Lower leg skin (tissue), 4 donors: ENCODE data around the gene COL18A1. TPM values are rescaled to one million over a fixed set of nuclear protein-coding genes. Genes with fewer than 3 reads are reported as not detected.

Experiments used
- DNase-seq, 2 donors: peaks; one replicate each; pipeline ENCODE4 v3.0.0-alpha.2; 2019; ENCODE audit warnings: low spot score in 2 of 2
- H3K4me3 ChIP-seq: fragments of 200-600 bp; sonication (generic); 2 replicates; pipeline ENCODE4 v1.5.1; 2017; ENCODE audit warnings: mild to moderate bottlenecking, low read depth; ENCODE audit not compliant: poor library complexity, severe bottlenecking
- POLR2A ChIP-seq, 2 donors: fragments of 450-650 bp; IDR thresholded peaks; one replicate each; pipeline ENCODE4 v1.6.1; 2016 to 2017; ENCODE audit warnings: antibody characterized with exemption in 2 of 2, mild to moderate bottlenecking in 1 of 2, moderate library complexity in 1 of 2
- WGBS, 2 donors: methylation state at CpG; one replicate each; pipeline ENCODE4 v1.1.5; 2018; 5-methylcytosine and 5-hydroxymethylcytosine counted together
- intact Hi-C: fragments of 100-400 bp; cut with DNase I; formaldehyde crosslinking; loops from one replicate; pipeline ENCODE4 v1.15.0; 2023; ENCODE audit warnings: low total_unique reads
- total RNA-seq, 4 donors: library from RNA; depleted of rRNA; stranded (reverse); fragments of >200 nt; gene quantifications; one replicate each; pipeline ENCODE4 v1.1.0, GENCODE V29; 2016
- TF ChIP-seq, protein P1 (sequence below), 3 donors: fragments of 450-650 bp; IDR thresholded peaks; one replicate each; pipeline ENCODE4 v1.5.1; 2016; ENCODE audit warnings: antibody characterized with exemption in 3 of 3, mild to moderate bottlenecking in 3 of 3, moderate library complexity in 2 of 3

Gene COL18A1
- total RNA-seq, 4 donors from 2014 or later: 63.3 to 126 (median 85.9) TPM

GRCh38 chr21:45555251-45555556 is 150.2 kb downstream of the COL18A1 start:
- no peak for DNase-seq
- intact Hi-C loops: loop anchor here (2.0 kb wide), 1 partner anchor 266 kb away; no protein-coding TSS in a partner anchor
- WGBS, 2 donors: 0% methylated on average over 4 to 5 of the region's 34 CpGs
- no peak overlapping the region for H3K4me3 ChIP-seq
- TF ChIP-seq, protein P1, sequence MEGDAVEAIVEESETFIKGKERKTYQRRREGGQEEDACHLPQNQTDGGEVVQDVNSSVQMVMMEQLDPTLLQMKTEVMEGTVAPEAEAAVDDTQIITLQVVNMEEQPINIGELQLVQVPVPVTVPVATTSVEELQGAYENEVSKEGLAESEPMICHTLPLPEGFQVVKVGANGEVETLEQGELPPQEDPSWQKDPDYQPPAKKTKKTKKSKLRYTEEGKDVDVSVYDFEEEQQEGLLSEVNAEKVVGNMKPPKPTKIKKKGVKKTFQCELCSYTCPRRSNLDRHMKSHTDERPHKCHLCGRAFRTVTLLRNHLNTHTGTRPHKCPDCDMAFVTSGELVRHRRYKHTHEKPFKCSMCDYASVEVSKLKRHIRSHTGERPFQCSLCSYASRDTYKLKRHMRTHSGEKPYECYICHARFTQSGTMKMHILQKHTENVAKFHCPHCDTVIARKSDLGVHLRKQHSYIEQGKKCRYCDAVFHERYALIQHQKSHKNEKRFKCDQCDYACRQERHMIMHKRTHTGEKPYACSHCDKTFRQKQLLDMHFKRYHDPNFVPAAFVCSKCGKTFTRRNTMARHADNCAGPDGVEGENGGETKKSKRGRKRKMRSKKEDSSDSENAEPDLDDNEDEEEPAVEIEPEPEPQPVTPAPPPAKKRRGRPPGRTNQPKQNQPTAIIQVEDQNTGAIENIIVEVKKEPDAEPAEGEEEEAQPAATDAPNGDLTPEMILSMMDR (IDR thresholded peaks at IDR 0.05): no peak
- no peak for TF ChIP-seq POLR2A (IDR thresholded peaks at IDR 0.05)

- peak overlapping the region; percentile 11 for H3K4me3 ChIP-seq
- intact Hi-C loops: loop anchor here (2.0 kb wide), 1 partner anchor 265 kb away; no protein-coding TSS in a partner anchor
- TF ChIP-seq POLR2A (IDR thresholded peaks at IDR 0.05): no peak
- TF ChIP-seq, protein P1 (IDR thresholded peaks at IDR 0.05): peak in 1 of 3 donors; percentile 91
- peak in 1 of 2 donors; percentile 94 for DNase-seq
- WGBS, 2 donors: 14 to 15% methylated on average over 27 to 58 of the region's 62 CpGs
Measured at GRCh38 chr21:45555557-45556301, 150.8 kb downstream of the COL18A1 start.

GRCh38 chr21:45556302-45556644 is 151.3 kb downstream of the COL18A1 start:
- 60 to 63% methylated on average over 10 to 12 of the region's 12 CpGs for WGBS, 2 donors
- no peak for TF ChIP-seq POLR2A (IDR thresholded peaks at IDR 0.05)
- TF ChIP-seq, protein P1 (IDR thresholded peaks at IDR 0.05): no peak
- no peak overlapping the region for H3K4me3 ChIP-seq
- DNase-seq: no peak
- intact Hi-C loops: no loop called here

- H3K4me3 ChIP-seq: no peak overlapping the region
- intact Hi-C loops: no loop called here
- no peak for TF ChIP-seq POLR2A (IDR thresholded peaks at IDR 0.05)
- TF ChIP-seq, protein P1 (IDR thresholded peaks at IDR 0.05): no peak
- DNase-seq: peak in 1 of 2 donors; percentile 85
- WGBS, 2 donors: 76 to 87% methylated on average over 17 to 29 of the region's 33 CpGs
Measured at GRCh38 chr21:45556645-45557615, 152.0 kb downstream of the COL18A1 start.

- no peak for TF ChIP-seq POLR2A (IDR thresholded peaks at IDR 0.05)
- TF ChIP-seq, protein P1 (IDR thresholded peaks at IDR 0.05): no peak
- intact Hi-C loops: no loop called here
- DNase-seq: peak in 1 of 2 donors; percentile 81
- WGBS, 2 donors: 79 to 83% methylated on average over 9 to 14 of the region's 14 CpGs
- H3K4me3 ChIP-seq: no peak overlapping the region
Measured at GRCh38 chr21:45557616-45558043, 152.7 kb downstream of the COL18A1 start.
